CD14-positive monocyte (primary cell): ENCODE results near the gene CBS. TPM values are rescaled to one million over a fixed set of nuclear protein-coding genes. Genes with fewer than 3 reads are reported as not detected.
A peak's percentile ranks its signal among the peaks of the same experiment; 100 is the strongest.

ENCODE experiments used
- DNase-seq, 3 donors: peaks; one replicate each; pipeline ENCODE4 v3.0.0-alpha.2; 2011 to 2022
- H2AFZ ChIP-seq: 2 replicates; pipeline ENCODE4 v1.6.0; 2012; ENCODE audit warnings: mild to moderate bottlenecking, low read depth, low read length, inconsistent platforms; ENCODE audit not compliant: insufficient read depth, poor library complexity, severe bottlenecking
- H3K27ac ChIP-seq, 2 donors: 1 replicate in 1 of 2; 2 replicates in 1 of 2; pipeline ENCODE4 v1.5.1; 2012 to 2013; ENCODE audit warnings: low read length in 2 of 2, control low read depth in 1 of 2, inconsistent platforms in 1 of 2, low read depth in 1 of 2, mild to moderate bottlenecking in 1 of 2
- H3K27me3 ChIP-seq, 2 donors: one replicate each; pipeline versions ENCODE4 v1.6.0 to v1.6.1; 2011 to 2013; ENCODE audit warnings: low read length in 2 of 2; ENCODE audit not compliant: control insufficient read depth in 2 of 2, insufficient read depth in 2 of 2
- H3K36me3 ChIP-seq, 2 donors: replicated peaks in 1 of 2; 1 replicate in 1 of 2; 2 replicates in 1 of 2; pipeline versions ENCODE4 v1.5.1 to v1.6.1; 2012 to 2013; ENCODE audit warnings: low read length in 2 of 2, control low read depth in 1 of 2, inconsistent platforms in 1 of 2, mild to moderate bottlenecking in 1 of 2; ENCODE audit not compliant: insufficient read depth in 2 of 2, control insufficient read depth in 1 of 2
- H3K4me1 ChIP-seq, 2 donors: 1 replicate in 1 of 2; 2 replicates in 1 of 2; pipeline versions ENCODE4 v1.5.1 to v1.6.1; 2012 to 2013; ENCODE audit warnings: low read length in 2 of 2, control low read depth in 1 of 2, inconsistent platforms in 1 of 2, mild to moderate bottlenecking in 1 of 2, moderate library complexity in 1 of 2; ENCODE audit not compliant: insufficient read depth in 2 of 2, control insufficient read depth in 1 of 2
- H3K4me2 ChIP-seq: replicated peaks from 2 replicates; pipeline ENCODE3; 2012; ENCODE audit warnings: low read length, moderate library complexity, mild to moderate bottlenecking; ENCODE audit not compliant: poor library complexity, severe bottlenecking; ENCODE audit errors: extremely low read depth
- H3K4me3 ChIP-seq, 3 experiments: fragments of 200-600 bp in 1 of 3; sonication (generic) in 1 of 3; replicated peaks in 1 of 3; 1 replicate in 2 of 3; 2 replicates in 1 of 3; pipeline ENCODE4 v1.5.1; 2011 to 2013; ENCODE audit warnings: low read length in 3 of 3, mild to moderate bottlenecking in 3 of 3, control low read depth in 2 of 3, low read depth in 2 of 3, inconsistent platforms in 1 of 3, moderate library complexity in 1 of 3
- H3K79me2 ChIP-seq: 2 replicates; pipeline ENCODE4 v1.6.0; 2012; ENCODE audit warnings: mild to moderate bottlenecking, control low read depth, inconsistent platforms, low read length, moderate library complexity; ENCODE audit not compliant: insufficient read depth
- H3K9ac ChIP-seq: 2 replicates; pipeline ENCODE4 v1.6.0; 2017; ENCODE audit warnings: low read length, mild to moderate bottlenecking; ENCODE audit not compliant: insufficient read depth, poor library complexity, severe bottlenecking
- H3K9me3 ChIP-seq, 2 donors: replicated peaks in 1 of 2; 1 replicate in 1 of 2; 2 replicates in 1 of 2; pipeline versions ENCODE4 v1.5.1 to v1.6.1; 2012 to 2013; ENCODE audit warnings: low read length in 2 of 2, control low read depth in 1 of 2; ENCODE audit not compliant: control insufficient read depth in 1 of 2, insufficient read depth in 1 of 2
- H4K20me1 ChIP-seq: 2 replicates; pipeline ENCODE4 v1.6.0; 2012; ENCODE audit warnings: mild to moderate bottlenecking, low read length, control low read depth, moderate library complexity; ENCODE audit not compliant: insufficient read depth
- H3K27ac Mint-ChIP-seq, 7 donors: one replicate each; pipeline ENCODE4 v1.8.0; 2020; ENCODE audit warnings: mild to moderate bottlenecking in 7 of 7, mixed read lengths in 7 of 7, moderate library complexity in 6 of 7, inconsistent platforms in 2 of 7
- H3K27me3 Mint-ChIP-seq, 3 donors: one replicate each; pipeline ENCODE4 v1.8.0; 2021 to 2022; ENCODE audit warnings: low read depth in 3 of 3, mild to moderate bottlenecking in 3 of 3, mixed read lengths in 3 of 3, moderate library complexity in 3 of 3, inconsistent platforms in 1 of 3
- H3K36me3 Mint-ChIP-seq, 2 donors: one replicate each; pipeline ENCODE4 v1.8.0; 2020; ENCODE audit warnings: mixed read lengths in 2 of 2, inconsistent platforms in 1 of 2, mild to moderate bottlenecking in 1 of 2
- H3K4me1 Mint-ChIP-seq: one replicate; pipeline ENCODE4 v1.8.0; 2020; ENCODE audit warnings: mild to moderate bottlenecking, mixed read lengths
- H3K4me3 Mint-ChIP-seq, 2 donors: one replicate each; pipeline ENCODE4 v1.8.0; 2020; ENCODE audit warnings: mild to moderate bottlenecking in 2 of 2, mixed read lengths in 2 of 2, moderate library complexity in 1 of 2
- H3K9me3 Mint-ChIP-seq, 7 donors: one replicate each; pipeline ENCODE4 v1.8.0; 2020 to 2022; ENCODE audit warnings: mixed read lengths in 7 of 7, mild to moderate bottlenecking in 6 of 7, moderate library complexity in 6 of 7, inconsistent platforms in 2 of 7
- CTCF ChIP-seq: fragments of 200-600 bp; IDR thresholded peaks from one replicate; pipeline ENCODE4 v1.8.0; 2022; ENCODE audit warnings: antibody characterized with exemption, mild to moderate bottlenecking
- WGBS: methylation state at CpG from one replicate; pipeline ENCODE4 v1.1.5; 2013; ENCODE audit warnings: missing lambda C conversion rate; ENCODE audit not compliant: insufficient coverage; 5-methylcytosine and 5-hydroxymethylcytosine counted together
- intact Hi-C, 2 donors: fragments of 100-400 bp; cut with micrococcal nuclease; formaldehyde crosslinking; loops; one replicate each; pipeline versions ENCODE4 v1.15.0 to v1.15.1; 2023
- polyA plus RNA-seq, 3 donors: library from polyadenylated mRNA; depleted of rRNA in 1 of 3; unstranded in 2 of 3; stranded (reverse) in 1 of 3; fragments of 300-500 nt in 2 of 3; fragments of >200 nt in 1 of 3; fragmentation: Illumina TruSeq in 2 of 3; gene quantifications; 1 replicate in 2 of 3; 2 replicates in 1 of 3; pipeline ENCODE4 v1.2.3, GENCODE V29; 2012 to 2021

The CBS gene
- polyA plus RNA-seq, 3 donors: 0.19 TPM; not detected in 2

GRCh38 chr21:43016728-43017127 lies 58.9 kb downstream of the CBS start:
- no CpG with 5 or more reads among the region's 13 CpGs for WGBS
- TF ChIP-seq CTCF: no peak
- no peaks in the 10 kb centered on the region for H3K9me3 ChIP-seq
- DNase-seq: no peak
- no peaks in the 10 kb centered on the region for H3K79me2 ChIP-seq
- H3K4me3 ChIP-seq: no peak overlapping the region
- H3K4me2 ChIP-seq: no peak overlapping the region
- no peaks in the 10 kb centered on the region for H3K9me3 Mint-ChIP-seq
- H3K27ac Mint-ChIP-seq: no peak overlapping the region
- H3K9ac ChIP-seq: no peak overlapping the region
- H3K4me3 Mint-ChIP-seq: no peak overlapping the region
- intact Hi-C loops: no loop called here
- H3K4me1 Mint-ChIP-seq: peaks cover 6% of the 10 kb centered on the region
- no peaks in the 10 kb centered on the region for H3K4me1 ChIP-seq
- H3K27me3 Mint-ChIP-seq: peaks cover 0 to 1% (median 0%) of the 10 kb centered on the region in 3 donors
- H2AFZ ChIP-seq: no peak overlapping the region
- no peaks in the 10 kb centered on the region for H4K20me1 ChIP-seq
- no peak overlapping the region for H3K27ac ChIP-seq
- H3K27me3 ChIP-seq: no peaks in the 10 kb centered on the region
- peaks cover 76 to 87% of the 10 kb centered on the region in 2 donors for H3K36me3 Mint-ChIP-seq
- H3K36me3 ChIP-seq: peaks cover 60 to 83% of the 10 kb centered on the region in 2 donors

- H3K79me2 ChIP-seq: no peaks in the 10 kb centered on the region
- peaks cover 59 to 83% of the 10 kb centered on the region in 2 donors for H3K36me3 ChIP-seq
- H3K4me2 ChIP-seq: no peak overlapping the region
- H4K20me1 ChIP-seq: no peaks in the 10 kb centered on the region
- H3K27me3 Mint-ChIP-seq: peaks cover 0 to 1% (median 0%) of the 10 kb centered on the region in 3 donors
- peaks cover 75 to 87% of the 10 kb centered on the region in 2 donors for H3K36me3 Mint-ChIP-seq
- H3K4me3 Mint-ChIP-seq: no peak overlapping the region
- no peaks in the 10 kb centered on the region for H3K9me3 Mint-ChIP-seq
- whole genome bisulfite sequencing: 86% methylated on average over 12 of the region's 13 CpGs
- no peaks in the 10 kb centered on the region for H3K4me1 ChIP-seq
- H3K9ac ChIP-seq: no peak overlapping the region
- peak overlapping the region in 1 of 7 donors; percentile 46 for H3K27ac Mint-ChIP-seq
- H3K27ac ChIP-seq: no peak overlapping the region
- H3K27me3 ChIP-seq: no peaks in the 10 kb centered on the region
- no peaks in the 10 kb centered on the region for H3K9me3 ChIP-seq
- no peak for DNase-seq
- no peak overlapping the region for H3K4me3 ChIP-seq
- H2AFZ ChIP-seq: no peak overlapping the region
- no peak for TF ChIP-seq CTCF
- peaks cover 6% of the 10 kb centered on the region for H3K4me1 Mint-ChIP-seq
- intact Hi-C loops: no loop called here
Observed at GRCh38 chr21:43015906-43016540, 59.6 kb downstream of the CBS start.
